Smooth muscle cell (in vitro differentiated cells): ENCODE results near the gene PIGW. TPM values are rescaled to one million over a fixed set of nuclear protein-coding genes. Genes with fewer than 3 reads are reported as not detected.

ENCODE experiments used
- DNase-seq: peaks from one replicate; lab custom pipeline; 2025; ENCODE audit not compliant: unreplicated experiment; lab: John Stamatoyannopoulos, UW
- H2AFZ ChIP-seq: fragments of 200-600 bp; sonication (generic); 2 replicates; pipeline ENCODE4 v1.6.0; 2016; ENCODE audit warnings: antibody characterized with exemption, low read depth, mild to moderate bottlenecking
- H3F3A ChIP-seq: fragments of 200-600 bp; sonication (generic); 2 replicates; pipeline ENCODE4 v1.6.0; 2017; ENCODE audit warnings: antibody characterized with exemption, low read depth
- H3K27ac ChIP-seq: fragments of 200-600 bp; sonication (generic); 2 replicates; pipeline ENCODE4 v1.5.1; 2016; ENCODE audit warnings: low read depth, mild to moderate bottlenecking
- H3K27me3 ChIP-seq: fragments of 200-600 bp; sonication (generic); 2 replicates; pipeline ENCODE4 v1.6.1; 2016; ENCODE audit warnings: low read depth, mild to moderate bottlenecking
- H3K36me3 ChIP-seq: fragments of 200-600 bp; sonication (generic); 2 replicates; pipeline ENCODE4 v1.5.1; 2016; ENCODE audit warnings: low read depth
- H3K4me1 ChIP-seq: fragments of 200-600 bp; sonication (generic); 2 replicates; pipeline ENCODE4 v1.5.1; 2016; ENCODE audit warnings: low read depth
- H3K4me2 ChIP-seq: fragments of 200-600 bp; sonication (generic); 2 replicates; pipeline ENCODE4 v1.6.0; 2016; ENCODE audit warnings: mild to moderate bottlenecking
- H3K4me3 ChIP-seq: fragments of 200-600 bp; sonication (generic); 2 replicates; pipeline ENCODE4 v1.5.1; 2016; ENCODE audit warnings: mild to moderate bottlenecking
- H3K79me2 ChIP-seq: fragments of 200-600 bp; sonication (generic); 2 replicates; pipeline ENCODE4 v1.6.0; 2016; ENCODE audit warnings: low read depth, mild to moderate bottlenecking
- H3K9ac ChIP-seq: fragments of 200-600 bp; sonication (generic); 2 replicates; pipeline ENCODE4 v1.6.0; 2016; ENCODE audit warnings: low read depth
- H3K9me3 ChIP-seq: fragments of 200-600 bp; sonication (generic); replicated peaks from 2 replicates; pipeline ENCODE4 v1.5.1; 2016; ENCODE audit warnings: low read depth
- H4K20me1 ChIP-seq: fragments of 200-600 bp; sonication (generic); 2 replicates; pipeline ENCODE4 v1.6.0; 2016; ENCODE audit warnings: low read depth
- WGBS: methylation state at CpG from one replicate; pipeline ENCODE4 v1.1.7; 2016; ENCODE audit warnings: low lambda C conversion rate; 5-methylcytosine and 5-hydroxymethylcytosine counted together
- polyA plus RNA-seq: library from polyadenylated mRNA; unstranded; fragments of >200 nt; fragmentation: Nextera tagmentation; extraction: Ambion mirVana; gene quantifications from 2 replicates; pipeline ENCODE4 v1.2.1, GENCODE V29; 2016
- total RNA-seq: library from RNA; depleted of rRNA; stranded (reverse); fragments of >200 nt; gene quantifications from 2 replicates; pipeline ENCODE4 v1.2.3, GENCODE V29; 2014
- TF ChIP-seq, protein P1 (sequence below): fragments of 200-600 bp; sonication (generic); IDR thresholded peaks from 2 replicates; pipeline ENCODE4 v1.5.1; 2017; ENCODE audit warnings: borderline replicate concordance, mild to moderate bottlenecking, antibody characterized with exemption; ENCODE audit not compliant: insufficient read depth, poor library complexity, severe bottlenecking

The PIGW gene
- total and polyA plus RNA-seq, 2 experiments from 2014 or later = 2.3 to 4.5 TPM

GRCh38 chr17:36542755-36543154 is 8.0 kb downstream of the PIGW start:
- H3K4me2 ChIP-seq = no peak overlapping the region
- peaks cover 43% of the 10 kb centered on the region for H3K79me2 ChIP-seq

DNA sequence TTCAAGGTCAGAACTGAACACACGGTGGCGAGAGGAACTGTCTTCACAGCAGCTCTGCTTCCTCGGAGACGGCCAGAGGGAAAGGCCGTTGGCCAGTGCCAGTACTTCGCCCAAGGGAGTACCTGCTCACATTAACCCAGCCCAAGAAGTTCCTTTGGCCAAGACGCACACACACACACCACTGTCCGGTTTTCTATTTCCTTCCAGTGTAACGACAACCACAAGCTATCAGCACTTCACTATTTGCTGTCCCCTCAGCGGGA is 9.2 kb downstream of the PIGW start:
- no peak for DNase-seq
- Histone ChIP-seq H4K20me1 (peaks cover 31% of the 10 kb centered on the region), H3K79me2 (peaks cover 55% of the 10 kb centered on the region), H3K27ac (peak overlapping the region; percentile 99), H3F3A (peaks cover 15% of the 10 kb centered on the region), H2AFZ (peak overlapping the region; percentile 99), H3K4me1 (peaks cover 27% of the 10 kb centered on the region), H3K4me2 (peak overlapping the region; percentile 95), H3K36me3 (no peaks in the 10 kb centered on the region), H3K9me3 (no peaks in the 10 kb centered on the region), H3K9ac (peak overlapping the region; percentile 99), H3K4me3 (peak overlapping the region; percentile 100), H3K27me3 (no peaks in the 10 kb centered on the region)
- TF ChIP-seq, protein P1, sequence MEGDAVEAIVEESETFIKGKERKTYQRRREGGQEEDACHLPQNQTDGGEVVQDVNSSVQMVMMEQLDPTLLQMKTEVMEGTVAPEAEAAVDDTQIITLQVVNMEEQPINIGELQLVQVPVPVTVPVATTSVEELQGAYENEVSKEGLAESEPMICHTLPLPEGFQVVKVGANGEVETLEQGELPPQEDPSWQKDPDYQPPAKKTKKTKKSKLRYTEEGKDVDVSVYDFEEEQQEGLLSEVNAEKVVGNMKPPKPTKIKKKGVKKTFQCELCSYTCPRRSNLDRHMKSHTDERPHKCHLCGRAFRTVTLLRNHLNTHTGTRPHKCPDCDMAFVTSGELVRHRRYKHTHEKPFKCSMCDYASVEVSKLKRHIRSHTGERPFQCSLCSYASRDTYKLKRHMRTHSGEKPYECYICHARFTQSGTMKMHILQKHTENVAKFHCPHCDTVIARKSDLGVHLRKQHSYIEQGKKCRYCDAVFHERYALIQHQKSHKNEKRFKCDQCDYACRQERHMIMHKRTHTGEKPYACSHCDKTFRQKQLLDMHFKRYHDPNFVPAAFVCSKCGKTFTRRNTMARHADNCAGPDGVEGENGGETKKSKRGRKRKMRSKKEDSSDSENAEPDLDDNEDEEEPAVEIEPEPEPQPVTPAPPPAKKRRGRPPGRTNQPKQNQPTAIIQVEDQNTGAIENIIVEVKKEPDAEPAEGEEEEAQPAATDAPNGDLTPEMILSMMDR = no peak
- WGBS = 2% methylated on average over 10 of the region's 10 CpGs

More at GRCh38 chr17:36542755-36543154, 8.0 kb downstream of the PIGW start:
- no peaks in the 10 kb centered on the region for H3K9me3 ChIP-seq
- WGBS = 97% methylated on average over 15 of the region's 15 CpGs
- H3K27me3 ChIP-seq = no peaks in the 10 kb centered on the region
- peaks cover 23% of the 10 kb centered on the region for H3K4me1 ChIP-seq
- H3K27ac ChIP-seq = no peak overlapping the region
- H3K36me3 ChIP-seq = no peaks in the 10 kb centered on the region
- TF ChIP-seq, protein P1 = no peak
- no peak overlapping the region for H3K9ac ChIP-seq
- peaks cover 19% of the 10 kb centered on the region for H3F3A ChIP-seq
- no peak overlapping the region for H3K4me3 ChIP-seq
- DNase-seq = no peak
- H2AFZ ChIP-seq = no peak overlapping the region
- H4K20me1 ChIP-seq = peaks cover 19% of the 10 kb centered on the region

- no peaks in the 10 kb centered on the region for H3K27me3 ChIP-seq
- H3F3A ChIP-seq = peaks cover 15% of the 10 kb centered on the region
- TF ChIP-seq, protein P1 = no peak
- H2AFZ ChIP-seq = peak within 1 kb of the TSS; percentile 99
- H3K27ac ChIP-seq = peak within 1 kb of the TSS; percentile 99
- 1% methylated on average over 54 of the region's 71 CpGs for WGBS
- peaks cover 37% of the 10 kb centered on the region for H4K20me1 ChIP-seq
- peak within 1 kb of the TSS; percentile 100 for H3K4me3 ChIP-seq
- peaks cover 27% of the 10 kb centered on the region for H3K4me1 ChIP-seq
- peaks cover 60% of the 10 kb centered on the region for H3K79me2 ChIP-seq
- H3K4me2 ChIP-seq = peak within 1 kb of the TSS; percentile 95
- H3K9ac ChIP-seq = peak within 1 kb of the TSS; percentile 99
- peak; percentile 96 for DNase-seq
- no peaks in the 10 kb centered on the region for H3K9me3 ChIP-seq
- no peaks in the 10 kb centered on the region for H3K36me3 ChIP-seq
These were observed 9.7 kb downstream of the PIGW start, which contains the start of gene GGNBP2 for GRCh38 chr17:36544307-36545076. GGNBP2 (plus strand) TSS chr17:36544919; CDS start chr17:36545725, 806 bp downstream.

DNA sequence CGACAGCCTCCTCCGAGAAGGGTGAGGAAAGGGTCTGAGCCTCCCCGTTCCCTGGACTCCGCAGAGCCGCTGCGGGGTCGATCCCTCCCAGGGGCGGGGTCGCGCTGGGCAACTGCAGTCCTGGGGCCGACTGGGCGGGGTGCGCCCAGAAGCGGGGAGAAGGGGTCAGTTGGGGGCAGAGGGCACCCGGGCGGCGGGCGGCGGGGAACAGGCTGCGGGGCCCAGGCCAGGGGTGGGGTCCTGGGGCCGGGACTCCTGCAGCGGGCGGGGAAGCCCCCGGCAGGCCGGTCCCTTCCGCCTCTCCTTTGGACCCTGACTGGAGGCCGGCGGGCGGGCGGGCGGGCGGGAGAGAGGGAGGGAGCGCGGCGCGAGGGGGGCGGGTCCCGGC is 10.3 kb downstream of the PIGW start:
- H3K4me2 ChIP-seq = peak overlapping the region; percentile 95

More for the DNA sequence above, 10.3 kb downstream of the PIGW start:
- Histone ChIP-seq H3K36me3 (no peaks in the 10 kb centered on the region), H3F3A (peaks cover 15% of the 10 kb centered on the region), H3K9me3 (no peaks in the 10 kb centered on the region), H3K4me1 (peaks cover 27% of the 10 kb centered on the region), H3K27ac (peak overlapping the region; percentile 99), H3K27me3 (no peaks in the 10 kb centered on the region), H3K79me2 (peaks cover 66% of the 10 kb centered on the region), H3K9ac (peak overlapping the region; percentile 99), H2AFZ (peak overlapping the region; percentile 85), H4K20me1 (peaks cover 42% of the 10 kb centered on the region), H3K4me3 (peak overlapping the region; percentile 100)
- TF ChIP-seq, protein P1 = no peak
- DNase-seq = peak; percentile 96
- WGBS = 0% methylated on average over 9 of the region's 38 CpGs
